NT2/D1 (cell line): ENCODE measurements around the gene SDS.

Source experiments
- DNase-seq: peaks from one replicate; pipeline ENCODE4 v3.0.0-alpha.2; 2011; ENCODE audit warnings: low read depth, low spot score
- H3K27me3 ChIP-seq: 2 replicates; pipeline ENCODE4 v1.6.0; 2011; ENCODE audit warnings: mild to moderate bottlenecking; ENCODE audit not compliant: insufficient read length, insufficient read depth
- H3K36me3 ChIP-seq: 2 replicates; pipeline ENCODE4 v1.6.1; 2011; ENCODE audit warnings: mild to moderate bottlenecking, low read length, mixed read lengths; ENCODE audit not compliant: insufficient read depth, insufficient read length
- H3K4me1 ChIP-seq: 2 replicates; pipeline ENCODE4 v1.5.1; 2011; ENCODE audit not compliant: insufficient read depth, insufficient read length
- H3K4me3 ChIP-seq: 2 replicates; pipeline ENCODE4 v1.5.1; 2011; ENCODE audit warnings: low read depth; ENCODE audit not compliant: insufficient read length
- H3K9ac ChIP-seq: 2 replicates; pipeline ENCODE4 v1.6.0; 2011; ENCODE audit warnings: low read depth; ENCODE audit not compliant: insufficient read length
- H3K9me3 ChIP-seq: 2 replicates; pipeline ENCODE4 v1.5.1; 2011; ENCODE audit warnings: mild to moderate bottlenecking, low read length; ENCODE audit not compliant: insufficient read depth
- SUZ12 ChIP-seq: IDR thresholded peaks from 2 replicates; pipeline ENCODE4 v1.6.1; 2011; ENCODE audit not compliant: insufficient read length, insufficient read depth; ENCODE audit errors: extremely low read depth
- YY1 ChIP-seq: IDR thresholded peaks from 2 replicates; pipeline ENCODE4 v1.6.1; 2011; ENCODE audit not compliant: insufficient read length, insufficient read depth
- ZNF274 ChIP-seq: IDR thresholded peaks from 2 replicates; pipeline ENCODE4 v1.6.1; 2011; ENCODE audit warnings: mild to moderate bottlenecking, low read depth, low read length

SDS gene

DNA sequence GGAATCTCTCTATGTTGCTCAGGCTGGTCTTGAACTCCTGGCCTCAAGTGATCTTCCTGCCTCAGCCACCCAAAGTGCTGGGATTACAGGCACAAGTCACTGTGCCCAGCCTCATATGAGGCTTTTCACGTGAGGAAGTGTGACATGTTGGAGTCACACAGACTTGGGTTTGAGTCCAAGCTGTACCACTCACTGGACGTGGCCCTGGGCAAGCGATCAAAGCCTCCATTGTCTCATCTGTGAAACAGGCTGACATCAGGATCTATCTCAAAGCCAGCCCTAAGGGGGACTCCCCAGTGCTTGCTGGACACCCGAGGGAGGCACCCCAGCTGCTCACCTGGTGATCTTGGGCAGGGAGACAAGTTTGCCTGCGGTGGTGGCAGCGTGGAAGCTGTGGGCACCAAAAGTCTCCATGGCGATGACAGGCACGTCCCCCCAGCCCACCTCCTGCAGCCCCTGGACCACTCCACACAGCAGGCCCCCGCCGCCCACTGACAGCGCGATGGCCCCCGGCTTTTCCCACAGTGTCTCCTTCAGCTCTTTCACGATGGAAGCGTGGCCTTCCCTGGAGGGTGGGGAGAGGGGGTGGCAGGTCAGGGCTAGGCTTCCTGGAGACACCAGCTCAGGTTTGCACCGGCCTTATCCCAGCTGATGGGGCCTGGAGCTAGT is 6.7 kb downstream of the SDS start:
- no peak for TF ChIP-seq ZNF274
- TF ChIP-seq YY1, result no peak
- TF ChIP-seq SUZ12, result no peak
- Histone ChIP-seq H3K4me1 (peaks cover 10% of the 10 kb centered on the region), H3K9me3 (no peaks in the 10 kb centered on the region), H3K36me3 (no peaks in the 10 kb centered on the region), H3K9ac (no peak overlapping the region), H3K27me3 (no peaks in the 10 kb centered on the region), H3K4me3 (no peak overlapping the region)
- DNase-seq, result no peak

DNA sequence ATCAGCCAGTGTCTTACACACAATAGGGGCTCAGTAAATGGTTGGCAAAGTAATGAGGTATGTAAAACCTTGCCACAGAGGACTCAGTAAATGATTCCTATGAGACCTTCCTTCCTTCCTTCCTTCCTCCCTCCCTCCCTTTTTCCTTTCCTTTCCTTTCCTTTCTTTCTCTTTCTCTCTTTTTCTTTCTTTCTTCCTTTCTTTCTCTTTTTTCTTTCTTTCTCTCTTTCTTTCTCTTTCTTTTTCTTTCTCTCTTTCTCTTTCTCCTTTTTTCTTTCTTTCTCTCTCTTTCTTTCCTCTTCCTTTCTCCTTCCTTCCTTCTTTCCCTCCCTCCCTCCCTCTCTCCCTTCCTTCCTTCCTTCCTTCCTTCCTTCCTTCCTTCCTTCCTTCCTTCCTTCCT is 7.5 kb downstream of the SDS start:
- DNase-seq, result no peak
- H3K9me3 ChIP-seq, result no peaks in the 10 kb centered on the region
- no peak overlapping the region for H3K4me3 ChIP-seq
- H3K27me3 ChIP-seq, result no peaks in the 10 kb centered on the region
- H3K4me1 ChIP-seq, result peaks cover 4% of the 10 kb centered on the region
- peaks cover 5% of the 10 kb centered on the region for H3K36me3 ChIP-seq
- no peak for TF ChIP-seq SUZ12
- TF ChIP-seq YY1, result no peak
- TF ChIP-seq ZNF274, result no peak
- H3K9ac ChIP-seq, result no peak overlapping the region

DNA sequence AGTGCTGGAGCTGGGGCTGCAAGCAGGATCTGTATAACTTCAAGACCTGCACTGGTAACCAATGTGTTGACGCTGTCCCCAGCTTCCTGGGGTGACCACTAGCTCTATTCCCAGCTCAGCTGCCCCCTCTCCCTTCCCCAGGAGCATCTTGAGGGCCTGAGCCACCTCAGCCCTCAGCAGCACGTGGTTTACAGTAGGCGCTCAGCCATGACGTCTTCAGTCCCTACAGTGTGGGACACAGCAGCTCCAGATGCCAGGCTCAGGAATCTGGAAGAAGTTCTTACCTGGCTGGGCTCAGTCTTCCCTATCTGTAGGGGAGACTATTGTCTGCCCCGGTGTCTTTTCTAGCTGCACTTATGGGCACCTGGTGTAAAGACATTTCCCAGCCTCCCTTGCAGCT is 8.6 kb downstream of the SDS start:
- no peak for DNase-seq
- H3K4me3 ChIP-seq, result no peak overlapping the region
- H3K27me3 ChIP-seq, result no peaks in the 10 kb centered on the region
- no peak for TF ChIP-seq ZNF274
- no peak for TF ChIP-seq YY1
- TF ChIP-seq SUZ12, result no peak
- H3K9me3 ChIP-seq, result no peaks in the 10 kb centered on the region
- H3K36me3 ChIP-seq, result peaks cover 14% of the 10 kb centered on the region
- H3K9ac ChIP-seq, result no peak overlapping the region
- peaks cover 4% of the 10 kb centered on the region for H3K4me1 ChIP-seq

DNA sequence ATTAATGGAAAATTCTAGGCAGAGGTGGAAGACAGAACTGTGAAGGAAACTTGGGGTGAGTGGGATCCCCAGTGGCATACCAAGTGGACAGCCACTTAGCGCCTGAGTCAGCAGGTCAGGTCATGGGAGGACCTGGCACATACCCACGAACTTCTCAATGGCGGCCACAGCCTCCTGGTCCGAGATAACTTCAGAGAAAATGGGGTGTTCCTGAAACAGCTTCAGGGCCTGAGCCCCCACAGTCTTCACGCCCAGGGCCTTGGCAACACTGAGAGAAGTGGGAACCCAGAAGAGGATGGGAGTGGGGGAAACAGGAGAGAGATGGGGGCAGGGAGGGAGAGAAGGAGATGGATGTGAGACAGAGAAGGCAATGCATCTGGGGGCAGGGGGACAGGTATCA is 9.9 kb downstream of the SDS start:
- no peaks in the 10 kb centered on the region for H3K27me3 ChIP-seq
- no peak overlapping the region for H3K4me3 ChIP-seq
- DNase-seq, result no peak
- peaks cover 21% of the 10 kb centered on the region for H3K36me3 ChIP-seq
- TF ChIP-seq SUZ12 (no peak), YY1 (no peak), ZNF274 (no peak)
- H3K9me3 ChIP-seq, result no peaks in the 10 kb centered on the region
- peaks cover 4% of the 10 kb centered on the region for H3K4me1 ChIP-seq
- no peak overlapping the region for H3K9ac ChIP-seq

DNA sequence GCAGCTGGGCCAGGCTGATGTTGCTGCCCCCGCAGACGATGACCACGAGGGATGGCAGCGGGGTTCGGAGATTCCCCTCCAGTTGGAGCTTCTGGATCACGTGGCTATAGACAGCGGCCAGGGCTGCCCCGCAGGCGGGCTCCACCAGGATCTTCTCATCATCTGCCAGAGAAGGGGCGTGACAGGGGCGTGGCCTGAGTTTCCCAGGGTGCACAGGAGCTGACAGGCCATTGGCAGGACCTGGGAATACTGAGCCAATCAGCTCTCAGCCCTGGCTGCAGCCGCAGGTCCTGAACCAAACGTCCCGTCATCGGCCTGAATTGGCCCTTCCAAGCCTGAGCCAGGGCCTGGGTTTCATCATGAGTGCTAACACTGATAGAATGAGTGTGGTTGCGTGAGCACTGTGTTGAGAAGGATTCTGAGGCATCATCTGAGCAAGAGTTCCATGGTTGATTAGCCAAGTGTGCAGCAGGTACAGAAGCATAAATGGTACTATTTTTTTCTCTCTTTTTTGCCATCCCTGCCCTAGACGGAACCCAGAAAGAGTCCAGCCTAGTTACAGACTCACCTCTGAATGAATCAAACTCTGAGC is 10.6 kb downstream of the SDS start:
- Histone ChIP-seq H3K4me3 (no peak overlapping the region), H3K27me3 (no peaks in the 10 kb centered on the region), H3K36me3 (peaks cover 27% of the 10 kb centered on the region), H3K4me1 (peaks cover 4% of the 10 kb centered on the region), H3K9ac (no peak overlapping the region), H3K9me3 (no peaks in the 10 kb centered on the region)
- TF ChIP-seq SUZ12 (no peak), ZNF274 (no peak), YY1 (no peak)
- peak; percentile 16 for DNase-seq

DNA sequence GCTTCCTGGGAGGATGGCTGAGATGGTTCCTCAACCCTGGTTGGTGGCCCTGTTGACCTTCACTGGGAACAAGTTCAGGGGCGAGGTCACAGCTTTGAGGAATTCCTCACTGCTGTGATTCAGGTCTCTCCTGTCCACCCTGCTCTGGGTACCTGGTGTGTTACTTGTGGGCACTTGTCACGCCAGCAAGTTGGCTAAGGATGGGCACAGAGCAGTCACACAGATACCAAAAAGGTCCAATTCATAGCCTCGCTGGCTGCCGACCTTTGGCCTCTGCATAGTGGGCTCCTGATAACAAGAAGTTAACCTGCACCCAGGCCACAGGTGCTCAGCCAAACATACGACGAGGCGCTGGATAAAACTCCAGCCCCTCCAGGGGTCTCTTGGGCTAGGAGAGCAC is 11.2 kb downstream of the SDS start:
- H3K36me3 ChIP-seq, result peaks cover 30% of the 10 kb centered on the region
- no peak overlapping the region for H3K4me3 ChIP-seq

DNA sequence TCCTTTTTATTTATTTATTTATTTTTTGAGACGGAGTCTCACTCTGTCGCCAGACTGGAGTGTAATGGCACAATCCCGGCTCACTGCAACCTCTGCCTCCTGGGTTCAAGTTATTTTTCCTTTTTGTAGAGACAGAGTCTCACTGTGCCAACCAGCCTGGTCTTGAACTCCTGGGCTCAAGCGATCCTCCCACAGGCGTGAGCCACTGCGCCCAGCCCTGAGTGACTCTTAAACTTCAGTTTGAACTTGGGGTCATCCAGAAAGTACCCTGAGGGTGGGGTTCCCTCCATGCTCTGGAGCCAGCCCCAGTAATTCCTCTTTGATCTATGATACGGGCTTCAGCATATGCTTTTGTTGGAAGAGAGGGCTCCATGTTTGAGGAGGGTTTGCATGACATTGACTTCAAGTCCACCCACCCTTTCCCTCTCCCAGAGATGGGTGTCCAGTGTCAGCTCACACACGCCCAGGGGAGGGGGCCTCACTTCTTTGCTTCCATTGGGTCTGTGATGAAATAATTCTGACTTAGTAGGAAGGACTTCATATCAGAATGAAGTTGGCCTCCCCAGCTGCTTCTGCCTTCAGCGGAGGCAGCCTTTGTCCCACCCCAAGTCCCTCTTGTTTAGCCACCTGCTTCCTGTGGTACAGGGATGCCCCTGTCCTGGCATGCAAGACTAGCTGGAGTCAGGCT is 11.9 kb downstream of the SDS start:
- H3K27me3 ChIP-seq, result no peaks in the 10 kb centered on the region
- no peak for TF ChIP-seq SUZ12
- no peak for TF ChIP-seq ZNF274
- no peak for TF ChIP-seq YY1
- no peaks in the 10 kb centered on the region for H3K9me3 ChIP-seq
- no peak for DNase-seq
- H3K4me3 ChIP-seq, result no peak overlapping the region
- peaks cover 38% of the 10 kb centered on the region for H3K36me3 ChIP-seq
- H3K4me1 ChIP-seq, result peaks cover 2% of the 10 kb centered on the region
- no peak overlapping the region for H3K9ac ChIP-seq

More for the DNA sequence above, 11.2 kb downstream of the SDS start:
- H3K27me3 ChIP-seq, result no peaks in the 10 kb centered on the region
- no peaks in the 10 kb centered on the region for H3K9me3 ChIP-seq
- no peak for TF ChIP-seq ZNF274
- H3K9ac ChIP-seq, result no peak overlapping the region
- peaks cover 4% of the 10 kb centered on the region for H3K4me1 ChIP-seq
- DNase-seq, result no peak
